Subcutaneous adipose tissue (tissue), 4 donors: ENCODE results near the gene TENT4A. TPM values are rescaled to one million over a fixed set of nuclear protein-coding genes. Genes with fewer than 3 reads are reported as not detected.

Experiments
- CTCF ChIP-seq: fragments of 450-650 bp; IDR thresholded peaks from one replicate; pipeline ENCODE4 v1.5.1; 2016; ENCODE audit warnings: low read depth, mild to moderate bottlenecking, control low read depth, antibody characterized with exemption, moderate library complexity
- total RNA-seq, 4 donors: library from RNA; depleted of rRNA; stranded (reverse); fragments of >200 nt; gene quantifications; one replicate each; pipeline ENCODE4 v1.1.0, GENCODE V29; 2016

The TENT4A gene
- total RNA-seq, 4 donors from 2014 or later = 25.3 to 44.6 (median 29.4) TPM

- TF ChIP-seq CTCF = no peak
These were observed 7.3 kb upstream of the TENT4A start for GRCh38 chr5:6705959-6706358.

- TF ChIP-seq CTCF = no peak
These were observed 5.4 kb upstream of the TENT4A start for GRCh38 chr5:6707852-6708251.

- TF ChIP-seq CTCF = no peak
These were observed 4.4 kb upstream of the TENT4A start for GRCh38 chr5:6708814-6709213.

- TF ChIP-seq CTCF = no peak
These were observed 3.2 kb upstream of the TENT4A start for GRCh38 chr5:6710070-6710469.

- TF ChIP-seq CTCF = no peak
These were observed 2.5 kb upstream of the TENT4A start for GRCh38 chr5:6710551-6711318.

GRCh38 chr5:6711409-6712141 is 1.7 kb upstream of the TENT4A start:
- no peak for TF ChIP-seq CTCF

GRCh38 chr5:6712142-6712576 is 1.1 kb upstream of the TENT4A start:
- TF ChIP-seq CTCF = no peak
